Fibroblast of lung (primary cell): Measurements from ENCODE around the gene BARHL2. TPM values are rescaled to one million over a fixed set of nuclear protein-coding genes. Genes with fewer than 3 reads are reported as not detected.
A peak's percentile ranks its signal among the peaks of the same experiment; 100 is the strongest.

Source experiments
- DNase-seq, 2 donors: peaks; one replicate each; pipeline versions ENCODE4 v3.0.0 to v3.0.0-alpha.2; 2010; ENCODE audit warnings: low read depth in 2 of 2
- H2AFZ ChIP-seq: 2 replicates; pipeline ENCODE4 v1.5.1; 2012; ENCODE audit warnings: low read length, control low read depth, inconsistent platforms
- H3K27ac ChIP-seq: 2 replicates; pipeline ENCODE4 v1.5.1; 2011; ENCODE audit warnings: low read length, control low read depth; ENCODE audit not compliant: insufficient read depth
- H3K27me3 ChIP-seq: 2 replicates; pipeline ENCODE4 v1.5.1; 2011; ENCODE audit warnings: mild to moderate bottlenecking, low read length; ENCODE audit not compliant: control insufficient read depth, insufficient read depth
- H3K36me3 ChIP-seq: 2 replicates; pipeline ENCODE4 v1.5.1; 2011; ENCODE audit warnings: low read length; ENCODE audit not compliant: control insufficient read depth, insufficient read depth
- H3K4me1 ChIP-seq: 2 replicates; pipeline ENCODE4 v1.5.1; 2011; ENCODE audit warnings: low read length; ENCODE audit not compliant: control insufficient read depth, insufficient read depth; ENCODE audit errors: extremely low read depth
- H3K4me2 ChIP-seq: 2 replicates; pipeline ENCODE4 v1.5.1; 2011; ENCODE audit warnings: low read length, control low read depth; ENCODE audit not compliant: insufficient read depth; ENCODE audit errors: extremely low read depth
- H3K4me3 ChIP-seq, 4 experiments: fragments of 200-600 bp in 1 of 4; sonication (generic) in 1 of 4; replicated peaks in 1 of 4; 2 replicates each; pipeline ENCODE4 v1.5.1; 2011 to 2016; ENCODE audit warnings: low read length in 4 of 4, low read depth in 3 of 4, mild to moderate bottlenecking in 3 of 4, control low read depth in 2 of 4, inconsistent platforms in 1 of 4, mixed read lengths in 1 of 4; ENCODE audit not compliant: insufficient read depth in 1 of 4; ENCODE audit errors: control extremely low read depth in 1 of 4
- H3K79me2 ChIP-seq: 2 replicates; pipeline ENCODE4 v1.5.1; 2012; ENCODE audit warnings: mild to moderate bottlenecking, low read length, inconsistent platforms; ENCODE audit not compliant: control insufficient read depth, insufficient read depth
- H3K9ac ChIP-seq: 2 replicates; pipeline ENCODE4 v1.5.1; 2011; ENCODE audit warnings: mild to moderate bottlenecking, low read length, control low read depth; ENCODE audit not compliant: insufficient read depth
- H3K9me3 ChIP-seq: 2 replicates; pipeline ENCODE4 v1.5.1; 2012; ENCODE audit warnings: low read depth, low read length; ENCODE audit not compliant: control insufficient read depth, insufficient read depth
- H4K20me1 ChIP-seq: 2 replicates; pipeline ENCODE4 v1.5.1; 2011; ENCODE audit warnings: low read length; ENCODE audit not compliant: control insufficient read depth, insufficient read depth; ENCODE audit errors: extremely low read depth
- EZH2 ChIP-seq: IDR thresholded peaks from 2 replicates; pipeline ENCODE4 v1.5.1; 2012; ENCODE audit warnings: low read length, control low read depth, mild to moderate bottlenecking; ENCODE audit errors: missing control alignments
- polyA plus RNA-seq, 2 donors: library from polyadenylated mRNA; depleted of rRNA in 1 of 2; stranded (reverse) in 1 of 2; unstranded in 1 of 2; fragments of >200 nt; gene quantifications; 2 replicates each; pipeline ENCODE4 v1.2.1, GENCODE V29; 2011 to 2012; ENCODE audit warnings: missing spikeins in 1 of 2
- total RNA-seq: library from RNA; depleted of rRNA; stranded (reverse); fragments of >200 nt; gene quantifications from 2 replicates; pipeline ENCODE4 v1.2.1, GENCODE V29; 2014
- TF ChIP-seq, protein P1 (sequence below), 2 donors: IDR thresholded peaks in 1 of 2; conservative IDR thresholded peaks in 1 of 2; 1 replicate in 1 of 2; 2 replicates in 1 of 2; pipeline ENCODE4 v1.5.1; 2011 to 2012; ENCODE audit warnings: low read length in 2 of 2, control low read depth in 1 of 2, inconsistent platforms in 1 of 2, low read depth in 1 of 2, mild to moderate bottlenecking in 1 of 2

Gene BARHL2
- total and polyA plus RNA-seq, 2 donors (not counting 1 experiment from before 2014, with no cell fraction given): not detected

DNA sequence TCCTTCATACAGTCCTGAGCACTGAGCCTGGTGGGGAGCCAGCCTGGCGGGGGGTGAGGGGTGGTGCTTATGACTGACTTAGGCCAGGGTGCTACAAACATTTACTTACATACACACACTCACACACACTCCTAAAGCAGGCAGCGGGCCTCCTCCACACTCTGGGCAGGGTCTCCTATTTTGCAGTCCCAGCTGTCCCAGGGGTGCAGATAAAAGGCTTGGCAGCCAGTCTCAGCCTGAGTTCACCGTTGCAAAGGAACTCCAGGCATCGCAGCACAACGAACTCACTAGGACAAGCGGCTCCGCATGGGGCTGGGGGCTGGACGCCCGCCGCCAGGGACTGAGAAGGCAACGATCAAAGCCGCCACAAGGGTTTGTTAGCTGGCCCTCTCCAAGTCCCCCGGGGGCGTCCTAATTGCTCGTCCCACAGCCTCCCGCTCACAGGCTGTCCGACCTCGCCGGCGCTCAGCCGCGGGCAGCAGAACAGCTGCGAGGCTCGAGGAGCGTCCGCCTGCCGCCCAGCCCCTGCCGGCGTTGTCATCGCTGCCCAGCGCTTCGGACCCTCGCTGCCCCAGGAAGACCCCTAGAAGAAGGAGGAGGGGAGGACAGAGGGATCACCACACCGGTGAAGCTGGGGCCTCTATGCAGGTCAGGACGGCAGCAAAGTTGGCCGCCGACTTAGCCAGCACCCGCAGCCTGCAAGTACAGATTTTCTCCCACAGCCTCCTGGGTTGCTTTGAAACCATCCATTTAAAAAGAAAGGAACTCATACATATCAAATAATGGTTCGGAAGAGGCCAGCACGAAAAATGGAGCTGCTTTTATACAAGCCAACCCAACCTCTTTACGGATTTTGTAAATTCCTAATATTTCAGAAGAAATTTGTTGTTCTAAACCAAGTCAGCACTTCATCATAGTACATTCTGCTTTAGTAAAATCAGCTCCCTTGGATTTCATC lies 6.2 kb downstream of the BARHL2 start:
- H3K4me2 ChIP-seq: no peak overlapping the region
- H3K9me3 ChIP-seq: no peaks in the 10 kb centered on the region
- H3K4me3 ChIP-seq: no peak overlapping the region
- no peaks in the 10 kb centered on the region for H3K4me1 ChIP-seq
- H3K27me3 ChIP-seq: peaks cover 75% of the 10 kb centered on the region
- TF ChIP-seq EZH2: peak; percentile 81
- TF ChIP-seq, protein P1, sequence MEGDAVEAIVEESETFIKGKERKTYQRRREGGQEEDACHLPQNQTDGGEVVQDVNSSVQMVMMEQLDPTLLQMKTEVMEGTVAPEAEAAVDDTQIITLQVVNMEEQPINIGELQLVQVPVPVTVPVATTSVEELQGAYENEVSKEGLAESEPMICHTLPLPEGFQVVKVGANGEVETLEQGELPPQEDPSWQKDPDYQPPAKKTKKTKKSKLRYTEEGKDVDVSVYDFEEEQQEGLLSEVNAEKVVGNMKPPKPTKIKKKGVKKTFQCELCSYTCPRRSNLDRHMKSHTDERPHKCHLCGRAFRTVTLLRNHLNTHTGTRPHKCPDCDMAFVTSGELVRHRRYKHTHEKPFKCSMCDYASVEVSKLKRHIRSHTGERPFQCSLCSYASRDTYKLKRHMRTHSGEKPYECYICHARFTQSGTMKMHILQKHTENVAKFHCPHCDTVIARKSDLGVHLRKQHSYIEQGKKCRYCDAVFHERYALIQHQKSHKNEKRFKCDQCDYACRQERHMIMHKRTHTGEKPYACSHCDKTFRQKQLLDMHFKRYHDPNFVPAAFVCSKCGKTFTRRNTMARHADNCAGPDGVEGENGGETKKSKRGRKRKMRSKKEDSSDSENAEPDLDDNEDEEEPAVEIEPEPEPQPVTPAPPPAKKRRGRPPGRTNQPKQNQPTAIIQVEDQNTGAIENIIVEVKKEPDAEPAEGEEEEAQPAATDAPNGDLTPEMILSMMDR (conservative IDR thresholded peaks at IDR 0.05 in 1 of 2, IDR thresholded peaks at IDR 0.05 in 1 of 2; ENCODE audit: low read depth in 1 of 2, low read length in 2 of 2): no peak
- H3K9ac ChIP-seq: no peak overlapping the region
- H3K27ac ChIP-seq: no peak overlapping the region
- H4K20me1 ChIP-seq: no peaks in the 10 kb centered on the region
- no peaks in the 10 kb centered on the region for H3K36me3 ChIP-seq
- no peak for DNase-seq
- no peaks in the 10 kb centered on the region for H3K79me2 ChIP-seq
- H2AFZ ChIP-seq: no peak overlapping the region

GRCh38 chr1:90709535-90709934 lies 7.6 kb downstream of the BARHL2 start:
- peaks cover 70% of the 10 kb centered on the region for H3K27me3 ChIP-seq
- H3K4me2 ChIP-seq: no peak overlapping the region
- H3K79me2 ChIP-seq: no peaks in the 10 kb centered on the region
- H3K4me1 ChIP-seq: no peaks in the 10 kb centered on the region
- H3K9me3 ChIP-seq: no peaks in the 10 kb centered on the region
- H2AFZ ChIP-seq: no peak overlapping the region
- no peak for DNase-seq
- no peak overlapping the region for H3K27ac ChIP-seq
- TF ChIP-seq, protein P1 (conservative IDR thresholded peaks at IDR 0.05 in 1 of 2, IDR thresholded peaks at IDR 0.05 in 1 of 2; ENCODE audit: low read depth in 1 of 2, low read length in 2 of 2): no peak
- TF ChIP-seq EZH2: no peak
- no peaks in the 10 kb centered on the region for H3K36me3 ChIP-seq
- H4K20me1 ChIP-seq: no peaks in the 10 kb centered on the region
- no peak overlapping the region for H3K4me3 ChIP-seq
- H3K9ac ChIP-seq: no peak overlapping the region

GRCh38 chr1:90708826-90709225 lies 8.3 kb downstream of the BARHL2 start:
- no peak overlapping the region for H2AFZ ChIP-seq

More at GRCh38 chr1:90708826-90709225, 8.3 kb downstream of the BARHL2 start:
- Histone ChIP-seq H3K27ac (no peak overlapping the region), H3K36me3 (no peaks in the 10 kb centered on the region), H3K9ac (no peak overlapping the region), H3K4me2 (no peak overlapping the region), H3K4me3 (no peak overlapping the region), H4K20me1 (no peaks in the 10 kb centered on the region), H3K27me3 (peaks cover 64% of the 10 kb centered on the region), H3K79me2 (no peaks in the 10 kb centered on the region), H3K4me1 (no peaks in the 10 kb centered on the region), H3K9me3 (no peaks in the 10 kb centered on the region)
- TF ChIP-seq EZH2: no peak
- TF ChIP-seq, protein P1 (conservative IDR thresholded peaks at IDR 0.05 in 1 of 2, IDR thresholded peaks at IDR 0.05 in 1 of 2; ENCODE audit: low read depth in 1 of 2, low read length in 2 of 2): no peak
- no peak for DNase-seq
